Ascending aorta (tissue), 2 donors: ENCODE results near the gene MUC2. TPM values are rescaled to one million over a fixed set of nuclear protein-coding genes. Genes with fewer than 3 reads are reported as not detected.

ENCODE experiments used
- DNase-seq, 2 donors: peaks; one replicate each; pipeline ENCODE4 v3.0.0-alpha.2; 2019; ENCODE audit warnings: low spot score in 2 of 2
- H3K27ac ChIP-seq, 2 donors: fragments of 200-600 bp; sonication (generic); one replicate each; pipeline ENCODE4 v1.5.1; 2016 to 2017; ENCODE audit warnings: mild to moderate bottlenecking in 1 of 2
- H3K27me3 ChIP-seq: fragments of 200-600 bp; sonication (generic); one replicate; pipeline ENCODE4 v1.5.1; 2017
- H3K36me3 ChIP-seq, 2 donors: fragments of 200-600 bp; sonication (generic); one replicate each; pipeline ENCODE4 v1.5.1; 2016
- H3K4me1 ChIP-seq, 2 donors: fragments of 200-600 bp; sonication (generic); one replicate each; pipeline ENCODE4 v1.5.1; 2016 to 2017; ENCODE audit warnings: mild to moderate bottlenecking in 1 of 2
- H3K4me3 ChIP-seq, 2 donors: fragments of 200-600 bp; sonication (generic); one replicate each; pipeline ENCODE4 v1.5.1; 2016 to 2017; ENCODE audit warnings: mild to moderate bottlenecking in 1 of 2
- H3K9me3 ChIP-seq, 2 donors: fragments of 200-600 bp; sonication (generic); one replicate each; pipeline ENCODE4 v1.5.1; 2016
- intact Hi-C: fragments of 100-400 bp; cut with DNase I; formaldehyde crosslinking; loops from one replicate; pipeline ENCODE4 v1.15.1; 2023
- total RNA-seq: library from RNA; depleted of rRNA; stranded (reverse); fragments of >200 nt; gene quantifications from one replicate; pipeline ENCODE4 v1.1.0, GENCODE V29; 2016
- TF ChIP-seq, protein P1 (sequence below), 3 experiments: fragments of 200-600 bp in 2 of 3; fragments of 450-650 bp in 1 of 3; sonication (generic) in 2 of 3; IDR thresholded peaks; one replicate each; pipeline ENCODE4 v1.5.1; 2016 to 2019; ENCODE audit warnings: antibody characterized with exemption in 3 of 3, mild to moderate bottlenecking in 1 of 3, moderate library complexity in 1 of 3

The MUC2 gene
- total RNA-seq, 1 donor from 2014 or later, result 0.11 TPM

DNA sequence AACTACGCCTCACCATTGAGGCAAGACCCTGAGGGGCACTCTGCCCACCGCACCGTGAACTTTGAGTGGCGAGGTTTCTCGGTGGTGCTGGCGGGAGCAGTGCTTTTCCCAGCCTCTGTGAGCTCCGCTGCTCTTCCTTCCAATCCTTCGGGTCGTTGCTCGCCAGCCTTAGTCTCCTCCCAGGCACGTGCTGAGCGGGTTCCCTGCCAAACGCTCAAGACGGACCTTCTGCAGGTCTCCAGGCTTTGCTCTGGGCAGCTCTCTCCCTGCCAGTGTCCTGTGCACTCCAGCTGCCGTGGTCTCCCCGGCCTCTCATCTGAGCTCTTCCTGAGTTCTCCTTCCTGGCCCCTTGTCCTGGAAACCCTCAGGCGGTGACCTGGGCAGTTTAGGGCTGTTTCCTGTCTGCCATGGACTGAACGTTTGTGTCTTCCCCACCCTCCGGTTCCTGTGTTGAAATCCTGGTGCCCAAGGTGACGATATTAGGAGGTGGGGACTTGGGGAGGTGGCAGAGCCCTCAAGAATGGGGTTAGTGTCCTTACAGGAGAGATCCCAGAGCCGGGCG, 27.0 kb upstream of the MUC2 start:
- H3K9me3 ChIP-seq, result no peaks in the 10 kb centered on the region
- TF ChIP-seq, protein P1, sequence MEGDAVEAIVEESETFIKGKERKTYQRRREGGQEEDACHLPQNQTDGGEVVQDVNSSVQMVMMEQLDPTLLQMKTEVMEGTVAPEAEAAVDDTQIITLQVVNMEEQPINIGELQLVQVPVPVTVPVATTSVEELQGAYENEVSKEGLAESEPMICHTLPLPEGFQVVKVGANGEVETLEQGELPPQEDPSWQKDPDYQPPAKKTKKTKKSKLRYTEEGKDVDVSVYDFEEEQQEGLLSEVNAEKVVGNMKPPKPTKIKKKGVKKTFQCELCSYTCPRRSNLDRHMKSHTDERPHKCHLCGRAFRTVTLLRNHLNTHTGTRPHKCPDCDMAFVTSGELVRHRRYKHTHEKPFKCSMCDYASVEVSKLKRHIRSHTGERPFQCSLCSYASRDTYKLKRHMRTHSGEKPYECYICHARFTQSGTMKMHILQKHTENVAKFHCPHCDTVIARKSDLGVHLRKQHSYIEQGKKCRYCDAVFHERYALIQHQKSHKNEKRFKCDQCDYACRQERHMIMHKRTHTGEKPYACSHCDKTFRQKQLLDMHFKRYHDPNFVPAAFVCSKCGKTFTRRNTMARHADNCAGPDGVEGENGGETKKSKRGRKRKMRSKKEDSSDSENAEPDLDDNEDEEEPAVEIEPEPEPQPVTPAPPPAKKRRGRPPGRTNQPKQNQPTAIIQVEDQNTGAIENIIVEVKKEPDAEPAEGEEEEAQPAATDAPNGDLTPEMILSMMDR (IDR thresholded peaks at IDR 0.05), result no peak
- peaks cover 8% of the 10 kb centered on the region for H3K27me3 ChIP-seq
- no peaks in the 10 kb centered on the region for H3K36me3 ChIP-seq
- no peak overlapping the region for H3K4me3 ChIP-seq
- DNase-seq, result no peak
- intact Hi-C loops, result no loop called here
- H3K27ac ChIP-seq, result no peak overlapping the region
- H3K4me1 ChIP-seq, result no peaks in the 10 kb centered on the region

DNA sequence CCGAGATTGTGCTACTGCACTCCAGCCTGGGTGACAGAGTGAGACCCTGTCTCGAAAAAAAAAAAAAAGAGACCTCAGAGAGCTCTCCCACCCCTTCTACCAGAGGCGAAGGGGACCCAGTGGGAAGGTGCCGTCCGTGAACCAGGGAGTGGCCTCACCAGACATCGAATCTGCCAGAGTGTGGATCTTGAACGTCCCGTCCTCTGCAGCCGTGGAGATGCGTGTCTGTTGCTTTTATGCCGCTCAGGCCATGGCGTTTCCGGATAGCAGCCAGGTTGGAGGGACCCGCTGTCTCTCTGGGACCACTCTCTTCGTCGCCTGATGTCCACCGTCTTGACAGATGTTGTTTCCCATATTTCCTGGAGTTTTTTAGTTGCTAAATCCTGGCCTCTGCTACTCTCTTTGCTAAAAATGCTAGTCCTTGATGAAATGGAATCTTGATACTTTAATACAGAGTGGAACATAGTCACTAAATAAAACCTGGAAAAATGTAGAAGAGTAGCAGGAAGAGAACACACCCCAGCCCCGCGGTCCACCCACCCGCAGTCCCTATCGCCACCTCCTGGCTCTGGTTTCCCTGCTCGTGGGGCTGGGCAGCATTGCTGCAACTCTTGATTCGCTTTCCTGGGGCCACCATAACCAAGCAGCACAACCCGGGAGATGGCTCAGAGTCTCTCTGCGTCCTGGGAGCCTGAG, 26.2 kb upstream of the MUC2 start:
- Histone ChIP-seq H3K36me3 (no peaks in the 10 kb centered on the region), H3K9me3 (no peaks in the 10 kb centered on the region), H3K27me3 (peaks cover 8% of the 10 kb centered on the region), H3K4me1 (no peaks in the 10 kb centered on the region), H3K4me3 (no peak overlapping the region), H3K27ac (no peak overlapping the region)
- DNase-seq, result no peak
- intact Hi-C loops, result no loop called here
- TF ChIP-seq, protein P1 (IDR thresholded peaks at IDR 0.05), result no peak

DNA sequence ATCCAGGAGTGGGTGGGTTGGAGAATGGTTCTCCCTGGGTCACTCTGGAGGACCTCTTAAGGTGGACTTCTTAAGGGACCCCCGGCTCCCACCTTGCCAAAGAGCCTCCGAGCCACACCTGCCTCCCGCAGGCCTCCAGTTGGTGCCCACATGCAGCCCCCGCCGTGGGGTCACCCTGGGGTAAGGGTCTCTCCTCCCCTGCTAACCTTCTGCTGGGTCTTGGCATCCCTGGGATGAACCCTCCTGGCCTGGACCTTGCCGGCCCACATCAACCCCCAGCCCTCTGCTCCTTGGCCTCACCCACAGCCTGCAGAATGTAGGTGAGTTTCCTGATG, 25.6 kb upstream of the MUC2 start:
- H3K4me3 ChIP-seq, result no peak overlapping the region
- no peaks in the 10 kb centered on the region for H3K9me3 ChIP-seq
- intact Hi-C loops, result no loop called here
- TF ChIP-seq, protein P1 (IDR thresholded peaks at IDR 0.05), result no peak
- no peak overlapping the region for H3K27ac ChIP-seq
- H3K4me1 ChIP-seq, result no peaks in the 10 kb centered on the region
- no peak for DNase-seq
- H3K36me3 ChIP-seq, result no peaks in the 10 kb centered on the region
- H3K27me3 ChIP-seq, result peaks cover 11% of the 10 kb centered on the region

DNA sequence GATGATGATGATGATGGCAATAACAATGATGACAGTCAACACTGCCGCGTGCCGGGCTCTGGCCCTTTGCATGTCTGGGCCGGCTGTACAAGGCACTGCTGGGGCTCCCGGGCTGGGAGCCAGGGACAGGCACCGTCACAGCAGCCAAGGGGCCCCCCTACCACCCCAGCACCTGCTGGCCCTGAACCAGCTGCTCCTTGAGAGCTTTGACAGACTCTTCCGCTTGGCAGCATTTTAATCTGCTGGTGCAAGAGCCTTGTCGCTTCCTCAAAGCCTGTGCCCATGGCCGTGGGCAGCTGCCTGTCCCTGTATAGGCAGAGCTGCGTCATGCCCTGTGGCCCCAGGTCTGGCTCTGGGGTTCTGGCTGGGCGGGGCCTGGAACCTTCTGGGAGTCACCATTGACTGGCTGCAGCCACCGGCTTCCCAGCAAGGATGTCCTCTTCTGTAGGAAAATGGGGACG, 25.2 kb upstream of the MUC2 start:
- H3K4me3 ChIP-seq, result no peak overlapping the region
- no peak for DNase-seq
- H3K27ac ChIP-seq, result no peak overlapping the region
- H3K36me3 ChIP-seq, result no peaks in the 10 kb centered on the region
- TF ChIP-seq, protein P1 (IDR thresholded peaks at IDR 0.05), result no peak
- H3K9me3 ChIP-seq, result no peaks in the 10 kb centered on the region
- peaks cover 15% of the 10 kb centered on the region for H3K27me3 ChIP-seq
- intact Hi-C loops, result no loop called here
- no peaks in the 10 kb centered on the region for H3K4me1 ChIP-seq

DNA sequence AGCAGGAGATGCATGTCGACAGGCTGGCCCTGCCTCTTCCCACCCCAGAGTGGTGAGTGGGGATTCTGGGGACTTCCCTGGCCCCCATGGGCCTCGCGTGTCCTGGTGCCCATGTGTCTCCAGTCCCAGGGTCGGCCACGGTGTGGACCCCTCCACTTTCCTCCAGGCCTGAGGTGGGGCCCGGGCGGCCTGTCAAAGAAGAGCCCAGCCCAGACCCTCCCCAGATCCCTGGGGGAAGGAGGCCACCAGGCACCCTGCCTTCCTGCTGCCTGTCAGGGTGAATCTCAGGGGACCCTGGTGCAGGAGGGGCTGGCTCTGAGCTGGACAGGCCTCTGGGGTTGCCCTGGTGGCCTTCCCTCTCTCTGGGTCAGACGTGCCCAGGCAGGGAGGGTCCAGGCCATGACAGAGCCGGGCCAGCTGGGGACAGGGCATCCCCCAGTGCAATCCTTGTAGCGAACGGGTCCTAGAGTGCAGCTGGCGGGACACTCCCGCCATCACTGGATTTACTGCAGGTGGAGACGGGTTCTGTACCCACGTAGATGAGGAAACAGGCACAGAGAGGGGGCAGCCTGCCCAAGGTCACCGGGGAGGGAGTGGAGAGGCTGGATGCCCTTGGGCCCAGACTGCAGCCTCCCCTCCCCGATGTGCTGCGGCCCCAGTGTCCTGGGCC, 24.6 kb upstream of the MUC2 start:
- Histone ChIP-seq H3K4me3 (no peak overlapping the region), H3K27me3 (peaks cover 16% of the 10 kb centered on the region)

More for the DNA sequence above, 24.6 kb upstream of the MUC2 start:
- Histone ChIP-seq H3K36me3 (no peaks in the 10 kb centered on the region), H3K4me1 (no peaks in the 10 kb centered on the region), H3K9me3 (no peaks in the 10 kb centered on the region), H3K27ac (no peak overlapping the region)
- no peak for DNase-seq
- TF ChIP-seq, protein P1 (IDR thresholded peaks at IDR 0.05), result no peak
- intact Hi-C loops, result no loop called here
